HG03378 (cell line): ENCODE data around the gene STYK1.
"Not testable (repeated sequence)": the region's sequence is repeated elsewhere in the genome, so short reads cannot be mapped to it uniquely, and the experiment has no call there.

Source experiments
- ATAC-seq: cut with Tn5 transposase; IDR thresholded peaks from one replicate; pipeline ENCODE4 v1.9.1; 2021; ENCODE audit warnings: mild to moderate bottlenecking, moderate library complexity; ENCODE audit not compliant: unreplicated experiment

STYK1 gene

GRCh38 chr12:10690906-10691305, 17.1 kb upstream of the STYK1 start:
- no peak for ATAC-seq

DNA sequence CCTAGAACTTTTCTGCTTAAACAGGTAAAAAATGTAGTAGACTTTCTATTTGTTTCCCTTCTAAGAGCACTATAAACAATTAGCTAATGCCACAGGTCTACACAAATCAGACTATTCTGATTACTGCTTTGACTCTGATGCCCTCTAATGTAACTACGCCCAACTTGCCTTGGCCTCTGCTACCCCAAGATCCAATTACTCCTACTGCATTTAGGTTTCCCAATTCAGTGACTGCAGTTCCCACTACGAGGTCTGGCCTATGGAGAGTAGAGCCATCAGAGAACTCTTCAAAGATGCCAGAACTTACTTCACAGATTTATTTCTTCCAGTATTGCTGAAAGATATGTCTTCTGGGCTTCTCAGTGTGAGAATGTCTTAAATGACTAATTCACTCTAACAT, 15.3 kb upstream of the STYK1 start:
- ATAC-seq: no peak

GRCh38 chr12:10688042-10688441, 14.2 kb upstream of the STYK1 start:
- no peak for ATAC-seq

GRCh38 chr12:10672231-10672868, 1.5 kb downstream of the STYK1 start:
- no peak for ATAC-seq

DNA sequence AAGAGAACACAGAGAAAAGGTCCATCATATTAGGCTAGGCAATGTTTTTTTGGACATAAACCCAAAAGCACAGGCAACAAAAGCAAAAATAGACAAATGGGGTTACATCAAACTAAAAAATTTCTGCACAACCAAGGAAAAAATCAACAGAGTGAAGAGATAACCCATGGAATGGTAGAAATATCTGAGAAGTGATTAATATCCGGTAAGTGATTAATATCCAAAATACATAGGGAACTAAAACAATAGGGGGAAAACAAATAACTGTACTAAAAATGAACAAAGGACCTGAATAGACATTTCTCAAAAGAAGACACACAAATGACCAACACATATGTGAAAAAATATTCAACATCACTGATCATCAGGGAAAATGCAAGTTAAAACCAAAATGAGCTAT, 4.3 kb downstream of the STYK1 start:
- ATAC-seq: no peak

- no peak for ATAC-seq
Observed at GRCh38 chr12:10668526-10668925, 5.3 kb downstream of the STYK1 start.

DNA sequence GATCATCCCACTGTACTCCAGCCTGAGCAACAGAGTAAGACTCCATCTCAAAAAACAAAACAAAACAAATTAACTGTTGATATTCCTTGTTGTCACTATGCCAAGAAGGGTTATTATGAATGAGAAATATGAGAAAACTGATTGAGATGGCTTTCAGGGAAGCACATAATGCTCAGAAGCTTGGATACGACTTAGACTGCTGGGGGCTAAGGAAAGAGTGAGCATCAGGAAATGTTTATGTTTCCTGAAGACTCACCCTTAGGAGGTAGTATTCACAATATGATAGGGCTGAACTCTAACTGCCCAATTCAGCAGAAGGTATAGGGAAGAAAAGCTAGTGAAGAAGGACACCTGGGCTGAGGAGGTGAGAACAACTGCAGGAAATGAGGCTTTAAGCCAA, 6.3 kb downstream of the STYK1 start:
- ATAC-seq: no peak

GRCh38 chr12:10664499-10664898, 9.4 kb downstream of the STYK1 start:
- ATAC-seq: no peak

- no peak for ATAC-seq
Observed at GRCh38 chr12:10663869-10664268, 10.0 kb downstream of the STYK1 start.

- no peak for ATAC-seq
Observed at GRCh38 chr12:10661338-10661737, 12.5 kb downstream of the STYK1 start.

DNA sequence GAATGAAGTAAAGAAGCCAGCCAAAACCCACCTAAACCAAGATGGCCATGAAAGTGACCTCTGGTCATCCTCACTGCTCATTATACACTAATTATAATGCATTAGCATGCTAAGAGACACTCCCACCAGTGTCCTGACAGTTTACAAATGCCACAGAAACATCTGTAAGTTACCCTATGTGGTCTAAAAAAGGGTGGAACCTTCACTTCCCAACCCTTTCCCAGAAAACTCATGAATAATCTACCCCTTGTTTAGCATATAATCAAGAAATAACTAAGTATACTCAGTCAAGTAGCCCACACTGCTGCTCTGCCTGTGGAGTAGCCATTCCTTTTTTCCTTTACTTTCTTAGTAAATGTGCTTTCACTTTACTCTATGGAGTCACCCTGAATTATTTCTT, 19.8 kb downstream of the STYK1 start:
- no peak for ATAC-seq

DNA sequence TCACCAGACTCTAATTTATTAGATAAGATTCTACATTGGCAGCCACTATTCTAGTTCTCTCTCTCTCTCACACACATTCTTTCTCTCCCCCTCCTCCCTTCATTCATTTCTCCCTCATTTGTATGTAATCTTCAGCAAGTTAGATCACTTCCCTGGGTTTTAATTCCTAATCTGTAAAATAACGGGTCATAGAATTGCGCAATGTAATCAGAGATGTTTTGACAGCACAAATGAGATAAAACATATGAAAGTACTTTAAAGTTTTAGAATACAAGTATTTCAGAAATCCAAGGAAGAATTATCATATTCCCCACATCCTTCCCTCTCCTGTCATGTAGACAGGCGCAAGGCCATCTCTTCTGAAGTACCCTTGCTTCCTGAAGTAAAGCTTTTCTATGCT, 21.7 kb downstream of the STYK1 start:
- ATAC-seq: no peak

DNA sequence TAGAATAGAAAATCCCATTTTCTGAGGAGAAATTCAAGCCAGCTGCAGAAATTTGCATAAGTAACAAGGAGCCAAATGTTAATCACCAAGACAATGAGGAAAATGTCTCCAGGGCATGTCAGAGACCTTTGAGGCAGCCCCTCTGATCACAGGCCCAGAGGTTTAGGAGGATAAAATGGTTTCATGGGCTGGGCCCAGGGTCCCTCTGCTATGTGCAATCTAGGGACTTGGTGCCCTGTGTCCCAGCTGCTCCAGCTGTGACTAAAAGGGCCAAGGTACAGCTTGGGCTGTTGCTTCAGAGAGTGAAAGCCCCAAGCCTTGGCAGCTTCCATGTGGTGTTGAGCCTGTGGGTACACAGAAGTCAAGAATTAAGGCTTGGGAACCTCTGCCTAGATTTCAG, 27.3 kb downstream of the STYK1 start:
- not testable (repeated sequence) for ATAC-seq

- no peak for ATAC-seq
Observed at GRCh38 chr12:10645910-10646309, 27.9 kb downstream of the STYK1 start.

DNA sequence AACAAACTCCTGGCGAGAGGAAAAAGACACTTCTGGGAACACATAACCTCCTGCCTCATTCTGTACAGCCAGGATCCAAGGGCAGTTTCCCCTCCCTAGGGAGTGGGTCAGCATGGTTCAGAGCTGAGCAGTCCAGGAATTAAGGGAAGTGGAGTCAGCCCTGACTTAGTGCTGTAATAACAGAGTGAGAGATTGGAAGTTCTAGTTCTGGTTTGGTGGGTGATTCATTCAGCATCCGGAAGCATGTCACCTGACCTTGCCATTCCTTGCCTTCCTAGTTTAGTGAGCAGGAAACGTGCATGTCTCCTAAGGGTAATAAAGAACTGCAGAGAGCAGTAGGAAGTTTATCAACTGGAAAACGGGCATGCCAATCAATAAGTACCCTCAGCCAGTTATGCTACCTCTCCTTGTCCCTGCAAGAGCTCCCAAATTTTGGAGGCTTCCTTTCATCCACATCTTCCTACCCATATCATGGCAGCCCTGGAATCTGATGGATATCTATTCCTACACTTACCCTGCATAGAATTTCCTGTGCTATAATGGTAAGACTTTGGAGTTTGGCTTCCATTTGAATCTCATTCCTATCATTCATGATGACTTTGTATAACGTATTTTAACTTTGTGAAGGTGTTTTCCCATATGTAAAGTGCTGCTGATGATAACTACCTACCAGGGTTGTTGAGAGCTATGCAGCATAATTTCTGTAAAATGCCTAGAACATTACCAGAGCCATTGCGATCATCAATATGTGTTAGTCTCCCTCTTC, 31.9 kb downstream of the STYK1 start:
- no peak for ATAC-seq

GRCh38 chr12:10638728-10639127, 35.1 kb downstream of the STYK1 start:
- ATAC-seq: no peak

DNA sequence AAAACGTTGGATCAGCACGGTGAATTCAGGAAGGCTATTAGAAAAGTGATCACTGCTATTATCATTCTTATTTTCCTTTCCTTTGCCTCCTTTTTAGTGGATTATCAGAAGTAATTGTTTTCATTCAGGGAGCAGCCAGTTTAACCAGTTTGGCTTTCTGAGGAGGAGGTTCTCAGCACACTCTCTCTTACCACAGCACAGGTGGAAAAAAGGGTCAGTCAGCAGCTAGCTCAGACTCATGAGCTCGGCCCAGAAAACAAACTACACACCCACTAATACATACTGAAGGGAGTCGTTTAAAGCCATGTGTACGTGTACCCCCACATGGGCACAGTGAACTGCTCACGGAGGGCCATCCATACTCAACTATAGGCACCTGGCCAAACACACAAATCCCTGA, 37.2 kb downstream of the STYK1 start:
- no peak for ATAC-seq

DNA sequence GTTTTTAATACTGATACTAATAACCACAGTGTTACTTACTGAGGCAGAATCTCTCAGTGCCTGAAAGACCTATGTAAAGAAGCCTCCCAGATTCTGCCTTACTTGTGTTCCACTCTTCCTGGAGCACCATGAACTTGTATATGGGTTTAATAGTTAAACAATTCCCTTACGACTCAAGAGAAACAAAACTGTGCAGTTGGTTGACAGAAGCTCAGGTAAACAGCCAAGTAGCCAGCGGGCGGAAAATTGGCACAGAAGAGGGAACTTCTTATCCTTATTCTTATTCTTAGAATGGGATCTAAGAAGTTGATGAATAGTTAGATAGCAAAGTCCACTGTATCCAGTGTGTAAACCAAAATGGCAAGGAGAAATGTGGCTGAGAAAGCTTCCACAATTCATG, 37.7 kb downstream of the STYK1 start:
- no peak for ATAC-seq

- ATAC-seq: no peak
Observed at GRCh38 chr12:10635306-10635705, 38.5 kb downstream of the STYK1 start.

- no peak for ATAC-seq
Observed at GRCh38 chr12:10634427-10634826, 39.4 kb downstream of the STYK1 start.

DNA sequence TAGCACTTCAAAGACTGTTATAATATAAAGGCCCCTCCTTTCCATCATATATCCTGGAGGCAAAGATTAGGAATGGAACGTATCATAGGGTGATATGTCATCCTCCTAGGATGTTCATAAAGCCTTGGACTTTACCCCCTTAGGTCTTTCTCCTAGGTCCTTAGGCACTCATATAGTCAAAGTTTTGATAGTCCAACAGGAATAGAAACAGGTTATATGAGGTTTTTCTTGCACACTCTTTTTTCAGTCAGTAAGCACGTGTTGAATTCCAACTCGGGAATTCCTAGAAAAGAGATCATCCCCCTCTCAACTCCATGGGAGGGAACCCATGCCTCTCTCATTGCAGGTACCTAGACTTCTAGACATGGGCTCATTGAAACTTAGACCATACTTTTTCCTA, 40.3 kb downstream of the STYK1 start:
- no peak for ATAC-seq

- no peak for ATAC-seq
Observed at GRCh38 chr12:10632226-10632625, 41.6 kb downstream of the STYK1 start.

GRCh38 chr12:10624605-10625004, 49.2 kb downstream of the STYK1 start:
- no peak for ATAC-seq
